ENCODE results near the gene ZCCHC2. TPM values are rescaled to one million over a fixed set of nuclear protein-coding genes. Genes with fewer than 3 reads are reported as not detected.

Gene ZCCHC2
- total RNA-seq, 6 experiments from 2014 or later = 4.6 to 7.1 (median 5.4) TPM

DNA sequence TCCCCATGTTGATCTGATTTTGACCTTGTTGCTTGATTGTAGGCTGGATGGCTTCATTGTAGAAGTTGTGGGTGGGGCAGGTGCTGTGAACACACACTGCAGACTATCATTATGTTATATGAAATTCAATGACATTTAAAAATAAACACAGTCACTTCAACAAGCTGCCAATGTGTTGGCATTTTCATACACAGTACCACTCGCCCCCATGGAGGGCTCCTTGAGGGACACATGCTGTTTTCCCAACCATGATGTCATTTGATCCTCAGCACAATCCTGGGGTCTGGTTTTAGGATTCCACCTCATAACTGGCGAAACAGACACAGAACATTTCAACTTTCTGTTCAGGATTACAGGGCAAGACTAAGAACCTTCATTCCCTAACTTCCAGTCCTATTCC is 86.9 kb downstream of the ZCCHC2 start:
- peaks cover 16% of the 10 kb centered on the region for H3K4me1 Mint-ChIP-seq (ENCODE audit: low read depth)
- no peaks in the 10 kb centered on the region for H3K36me3 Mint-ChIP-seq (ENCODE audit: low read depth)
- no peak for DNase-seq
- H3K27me3 Mint-ChIP-seq (ENCODE audit: insufficient read depth) = peaks cover 35% of the 10 kb centered on the region
- no peak overlapping the region for H3K27ac Mint-ChIP-seq
- no peak overlapping the region for H3K4me3 Mint-ChIP-seq
- H3K9me3 Mint-ChIP-seq = no peaks in the 10 kb centered on the region
- TF ChIP-seq, protein P1, sequence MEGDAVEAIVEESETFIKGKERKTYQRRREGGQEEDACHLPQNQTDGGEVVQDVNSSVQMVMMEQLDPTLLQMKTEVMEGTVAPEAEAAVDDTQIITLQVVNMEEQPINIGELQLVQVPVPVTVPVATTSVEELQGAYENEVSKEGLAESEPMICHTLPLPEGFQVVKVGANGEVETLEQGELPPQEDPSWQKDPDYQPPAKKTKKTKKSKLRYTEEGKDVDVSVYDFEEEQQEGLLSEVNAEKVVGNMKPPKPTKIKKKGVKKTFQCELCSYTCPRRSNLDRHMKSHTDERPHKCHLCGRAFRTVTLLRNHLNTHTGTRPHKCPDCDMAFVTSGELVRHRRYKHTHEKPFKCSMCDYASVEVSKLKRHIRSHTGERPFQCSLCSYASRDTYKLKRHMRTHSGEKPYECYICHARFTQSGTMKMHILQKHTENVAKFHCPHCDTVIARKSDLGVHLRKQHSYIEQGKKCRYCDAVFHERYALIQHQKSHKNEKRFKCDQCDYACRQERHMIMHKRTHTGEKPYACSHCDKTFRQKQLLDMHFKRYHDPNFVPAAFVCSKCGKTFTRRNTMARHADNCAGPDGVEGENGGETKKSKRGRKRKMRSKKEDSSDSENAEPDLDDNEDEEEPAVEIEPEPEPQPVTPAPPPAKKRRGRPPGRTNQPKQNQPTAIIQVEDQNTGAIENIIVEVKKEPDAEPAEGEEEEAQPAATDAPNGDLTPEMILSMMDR (IDR thresholded peaks at IDR 0.05) = no peak

DNA sequence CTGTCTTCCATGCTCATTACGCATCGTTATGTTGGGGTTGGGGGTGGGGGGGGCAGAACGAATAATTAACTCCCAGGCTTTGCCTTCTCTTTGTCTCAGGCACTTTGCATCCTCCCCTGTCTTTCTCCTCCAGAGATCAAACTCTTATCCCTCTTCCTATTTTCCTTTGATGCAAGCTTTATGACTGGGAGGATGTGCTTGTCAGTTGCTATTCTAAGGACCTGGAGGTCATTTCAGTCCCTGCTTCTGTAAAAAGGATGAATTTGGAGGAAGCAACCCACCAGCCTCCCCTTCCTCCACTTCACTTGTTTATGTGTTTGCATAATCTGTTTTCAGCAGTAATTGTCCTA is 87.5 kb downstream of the ZCCHC2 start:
- Mint-ChIP-seq H3K4me1 (ENCODE audit: low read depth) (peaks cover 16% of the 10 kb centered on the region), H3K9me3 (no peaks in the 10 kb centered on the region), H3K4me3 (peak overlapping the region; percentile 1; the same call in 1 of the 2 replicates), H3K27ac (no peak overlapping the region), H3K27me3 (ENCODE audit: insufficient read depth) (peaks cover 35% of the 10 kb centered on the region), H3K36me3 (ENCODE audit: low read depth) (no peaks in the 10 kb centered on the region)
- no peak for DNase-seq
- TF ChIP-seq, protein P1 (IDR thresholded peaks at IDR 0.05) = no peak

DNA sequence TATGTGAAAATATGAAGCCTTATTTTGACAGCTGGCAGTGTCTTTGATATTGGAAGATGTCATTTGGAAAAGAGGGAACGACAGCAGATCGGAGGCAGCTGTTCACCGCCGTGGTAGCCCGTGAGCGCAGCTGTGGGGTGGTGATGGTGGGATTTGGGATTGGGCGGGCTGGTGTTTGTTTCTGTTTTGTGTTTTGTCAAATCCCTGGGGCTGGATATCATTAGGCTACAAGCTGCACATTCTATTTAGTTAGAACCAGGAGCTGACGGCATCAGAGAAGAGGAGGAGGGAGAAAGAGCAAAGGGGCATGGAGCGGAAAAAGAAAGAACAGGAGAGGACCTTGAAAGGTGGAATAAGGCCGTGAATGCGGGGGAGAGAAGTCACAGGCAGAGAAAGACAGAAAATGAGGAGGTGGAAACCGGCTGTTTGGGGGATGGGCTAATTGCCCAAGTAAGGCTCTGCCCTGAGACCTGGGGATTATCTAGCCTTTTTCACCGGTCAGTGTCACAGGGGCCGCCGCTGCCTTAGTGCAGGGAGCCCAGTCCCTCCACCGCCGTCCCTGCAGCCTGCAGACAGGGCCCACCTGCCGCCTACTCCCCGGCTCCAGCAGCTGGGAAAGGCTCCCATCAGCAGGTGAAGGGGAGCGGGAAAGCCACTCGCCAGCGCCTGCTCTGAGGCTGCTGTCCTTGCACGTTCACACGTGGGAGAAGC is 88.0 kb downstream of the ZCCHC2 start:
- TF ChIP-seq, protein P1 (IDR thresholded peaks at IDR 0.05) = no peak
- no peak for DNase-seq
- Mint-ChIP-seq H3K9me3 (no peaks in the 10 kb centered on the region), H3K27me3 (ENCODE audit: insufficient read depth) (peaks cover 35% of the 10 kb centered on the region), H3K27ac (no peak overlapping the region), H3K4me1 (ENCODE audit: low read depth) (peaks cover 17% of the 10 kb centered on the region), H3K36me3 (ENCODE audit: low read depth) (no peaks in the 10 kb centered on the region), H3K4me3 (peak overlapping the region; percentile 1; the same call in 1 of the 2 replicates)

DNA sequence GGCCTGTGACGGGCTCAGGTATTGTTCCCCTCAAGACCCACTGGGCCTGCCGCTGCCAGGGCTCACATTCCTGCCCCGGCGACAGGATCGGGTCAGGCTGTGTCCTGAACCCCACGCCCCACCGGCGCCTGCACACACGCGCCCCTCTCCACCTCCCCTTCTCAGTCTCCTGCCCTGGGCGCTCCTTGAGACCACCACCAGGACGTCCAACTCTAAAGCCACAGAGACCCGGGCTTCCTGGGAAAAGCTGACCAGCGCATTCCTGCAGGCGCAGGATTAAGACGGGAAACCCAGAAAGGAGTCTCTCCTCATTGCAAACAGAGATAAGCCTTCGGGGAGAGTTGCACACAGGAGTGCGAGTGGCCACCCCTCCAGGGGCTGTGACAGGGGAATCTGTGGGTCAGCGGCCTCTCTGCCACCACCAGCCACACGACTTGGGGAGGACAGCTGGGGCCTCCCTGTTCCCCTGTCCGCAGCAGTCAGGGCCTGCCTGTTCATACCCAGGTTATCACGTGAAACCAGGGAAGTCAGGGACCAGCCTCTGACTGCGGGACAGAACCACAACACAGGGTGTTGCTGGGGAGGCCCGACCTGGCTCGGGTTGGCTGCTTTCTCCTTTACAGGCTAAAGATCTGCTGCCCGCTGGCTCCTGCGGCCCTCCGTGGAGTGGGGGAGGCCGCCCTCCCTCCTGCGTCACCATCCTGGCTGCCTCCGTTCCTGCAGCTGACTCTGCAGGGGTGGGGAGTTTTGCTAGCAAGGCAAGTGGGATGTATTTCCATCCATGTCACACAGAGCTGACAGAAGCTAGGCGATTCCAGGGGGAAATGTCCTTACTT is 88.8 kb downstream of the ZCCHC2 start:
- TF ChIP-seq, protein P1 (IDR thresholded peaks at IDR 0.05) = no peak

DNA sequence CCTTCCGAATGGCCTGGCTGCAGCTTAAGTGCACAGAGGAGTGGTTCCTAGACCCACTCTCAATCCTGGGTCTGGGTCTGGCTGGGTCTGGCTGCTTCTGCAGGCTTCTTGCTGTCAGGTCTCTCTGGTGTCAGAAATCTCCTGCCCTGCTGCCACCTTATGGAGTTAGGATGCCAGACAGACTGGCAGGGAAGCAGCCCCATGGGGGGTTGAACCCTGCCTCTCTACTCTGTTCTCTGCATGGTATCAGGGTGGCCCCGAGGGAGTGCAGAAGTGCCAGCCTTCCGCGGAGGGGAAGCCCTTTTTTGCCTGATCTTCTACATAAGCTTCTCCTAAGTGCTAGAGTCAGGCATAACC is 89.4 kb downstream of the ZCCHC2 start:
- no peaks in the 10 kb centered on the region for H3K36me3 Mint-ChIP-seq (ENCODE audit: low read depth)
- H3K4me1 Mint-ChIP-seq (ENCODE audit: low read depth) = peaks cover 20% of the 10 kb centered on the region
- no peak overlapping the region for H3K4me3 Mint-ChIP-seq
- DNase-seq = no peak
- no peaks in the 10 kb centered on the region for H3K9me3 Mint-ChIP-seq
- H3K27ac Mint-ChIP-seq = no peak overlapping the region
- TF ChIP-seq, protein P1 (IDR thresholded peaks at IDR 0.05) = no peak
- peaks cover 43% of the 10 kb centered on the region for H3K27me3 Mint-ChIP-seq (ENCODE audit: insufficient read depth)

More for the DNA sequence above, 88.8 kb downstream of the ZCCHC2 start:
- Mint-ChIP-seq H3K36me3 (ENCODE audit: low read depth) (no peaks in the 10 kb centered on the region), H3K27ac (no peak overlapping the region), H3K4me1 (ENCODE audit: low read depth) (peaks cover 19% of the 10 kb centered on the region), H3K4me3 (no peak overlapping the region), H3K9me3 (no peaks in the 10 kb centered on the region), H3K27me3 (ENCODE audit: insufficient read depth) (peaks cover 43% of the 10 kb centered on the region)
- no peak for DNase-seq

Data from HFFc6 (cell line).